ENCODE measurements around the gene TUBA1B.
A peak's percentile ranks its signal among the peaks of the same experiment; 100 is the strongest.

TUBA1B gene

GRCh38 chr12:49126852-49127763 is 4.1 kb downstream of the TUBA1B start:
- peak; percentile 9 for DNase-seq (ENCODE audit: low spot score)

- DNase-seq (ENCODE audit: low spot score): peak; percentile 75
Measured at GRCh38 chr12:49121047-49121696, 10.0 kb downstream of the TUBA1B start.

GRCh38 chr12:49111206-49111605 is 20.0 kb downstream of the TUBA1B start:
- DNase-seq (ENCODE audit: low spot score): no peak

GRCh38 chr12:49110464-49111155 is 20.6 kb downstream of the TUBA1B start, which contains the start of gene LMBR1L:
Gene LMBR1L, minus strand, starts transcription at chr12:49110847. Its CDS starts 292 bp downstream, at chr12:49110555.
- DNase-seq (ENCODE audit: low spot score): peak; percentile 100

- DNase-seq (ENCODE audit: low spot score): no peak
Measured at GRCh38 chr12:49109641-49110463, 21.3 kb downstream of the TUBA1B start.

- DNase-seq (ENCODE audit: low spot score): no peak
Measured at GRCh38 chr12:49108958-49109404, 22.2 kb downstream of the TUBA1B start.

GRCh38 chr12:49105504-49106084 is 25.6 kb downstream of the TUBA1B start:
- DNase-seq (ENCODE audit: low spot score): no peak

GRCh38 chr12:49104822-49105221 is 26.4 kb downstream of the TUBA1B start:
- no peak for DNase-seq (ENCODE audit: low spot score)

- no peak for DNase-seq (ENCODE audit: low spot score)
Measured at GRCh38 chr12:49100380-49100779, 30.8 kb downstream of the TUBA1B start.

GRCh38 chr12:49098703-49099102 is 32.5 kb downstream of the TUBA1B start:
- no peak for DNase-seq (ENCODE audit: low spot score)

GRCh38 chr12:49098035-49098451 is 33.2 kb downstream of the TUBA1B start:
- peak; percentile 42 for DNase-seq (ENCODE audit: low spot score)

- no peak for DNase-seq (ENCODE audit: low spot score)
Measured at GRCh38 chr12:49097381-49097780, 33.8 kb downstream of the TUBA1B start.

GRCh38 chr12:49094975-49095365 is 36.2 kb downstream of the TUBA1B start:
- DNase-seq (ENCODE audit: low spot score): no peak

- no peak for DNase-seq (ENCODE audit: low spot score)
Measured at GRCh38 chr12:49094160-49094974, 36.8 kb downstream of the TUBA1B start, which contains the start of gene DHH. Gene DHH, minus strand, starts transcription at chr12:49094801. Its CDS starts 289 bp downstream, at chr12:49094512.

- DNase-seq (ENCODE audit: low spot score): no peak
Measured at GRCh38 chr12:49093792-49094159, 37.4 kb downstream of the TUBA1B start.

GRCh38 chr12:49092816-49093406 is 38.3 kb downstream of the TUBA1B start:
- no peak for DNase-seq (ENCODE audit: low spot score)

GRCh38 chr12:49092086-49092815 is 38.9 kb downstream of the TUBA1B start:
- DNase-seq (ENCODE audit: low spot score): no peak

GRCh38 chr12:49091836-49092085 is 39.4 kb downstream of the TUBA1B start:
- DNase-seq (ENCODE audit: low spot score): no peak

GRCh38 chr12:49091056-49091835 is 39.9 kb downstream of the TUBA1B start:
- no peak for DNase-seq (ENCODE audit: low spot score)
